T-cell (primary cell): ENCODE results near the gene MEGF8. TPM values are rescaled to one million over a fixed set of nuclear protein-coding genes. Genes with fewer than 3 reads are reported as not detected.

Experiments used
- ATAC-seq, 4 experiments: fragments of 200-7000 bp in 3 of 4; fragments of 150-1000 bp in 1 of 4; cut with Tn5 transposase; replicated peaks in 1 of 4; 1 replicate in 3 of 4; 2 replicates in 1 of 4; pipeline ENCODE4 v1.10.0; 2021; ENCODE audit warnings: moderate library complexity in 3 of 4, mild to moderate bottlenecking in 2 of 4, moderate number of reproducible peaks in 1 of 4
- CTCF ChIA-PET, 2 donors: fragments of 300-600 bp; sonication (Branson Sonifier 250); formaldehyde crosslinking; loops; one replicate each; lab custom pipeline; 2022; ENCODE audit warnings: antibody characterized with exemption in 2 of 2; lab: Charles Lee
- POLR2A ChIA-PET, 2 donors: fragments of 300-600 bp; sonication (Branson Sonifier 250); formaldehyde crosslinking; loops; one replicate each; lab custom pipeline; 2022; ENCODE audit warnings: antibody characterized with exemption in 2 of 2; lab: Charles Lee
- DNase-seq, 35 experiments: peaks; one replicate each; pipeline versions ENCODE4 v3.0.0 to v3.0.0-alpha.2; 2013 to 2023
- H3K27ac ChIP-seq: one replicate; pipeline ENCODE4 v1.5.1; 2013; ENCODE audit warnings: low read length
- H3K27me3 ChIP-seq, 2 experiments: replicated peaks in 1 of 2; 1 replicate in 1 of 2; 2 replicates in 1 of 2; pipeline versions ENCODE4 v1.6.1 to v1.7.0; 2013; ENCODE audit warnings: low read length in 1 of 2, mixed read lengths in 1 of 2; ENCODE audit not compliant: control insufficient read depth in 2 of 2, insufficient read depth in 2 of 2; ENCODE audit errors: extremely low read depth in 1 of 2
- H3K36me3 ChIP-seq, 2 donors: 1 replicate in 1 of 2; 2 replicates in 1 of 2; pipeline versions ENCODE4 v1.6.1 to v1.7.0; 2013; ENCODE audit warnings: low read length in 1 of 2; ENCODE audit not compliant: control insufficient read depth in 2 of 2, insufficient read depth in 1 of 2; ENCODE audit errors: extremely low read depth in 1 of 2
- H3K4me1 ChIP-seq, 2 experiments: 1 replicate in 1 of 2; 2 replicates in 1 of 2; pipeline versions ENCODE4 v1.6.1 to v1.7.0; 2013; ENCODE audit warnings: low read length in 2 of 2, mixed read lengths in 1 of 2; ENCODE audit not compliant: insufficient read depth in 2 of 2, control insufficient read depth in 1 of 2; ENCODE audit errors: extremely low read depth in 1 of 2
- H3K4me3 ChIP-seq, 2 donors: 1 replicate in 1 of 2; 2 replicates in 1 of 2; pipeline versions ENCODE4 v1.5.1 to v1.7.0; 2013; ENCODE audit warnings: mild to moderate bottlenecking in 2 of 2, low read length in 1 of 2, moderate library complexity in 1 of 2; ENCODE audit not compliant: control insufficient read depth in 1 of 2; ENCODE audit errors: extremely low read depth in 1 of 2
- H3K9me3 ChIP-seq: 2 replicates; pipeline ENCODE4 v1.7.0; 2013
- H3K27ac Mint-ChIP-seq, 2 donors: one replicate each; pipeline ENCODE4 v1.8.0; 2020 to 2021; ENCODE audit warnings: mild to moderate bottlenecking in 2 of 2, mixed read lengths in 2 of 2
- H3K27me3 Mint-ChIP-seq, 2 donors: one replicate each; pipeline ENCODE4 v1.8.0; 2021 to 2022; ENCODE audit warnings: mixed read lengths in 2 of 2
- H3K36me3 Mint-ChIP-seq: one replicate; pipeline ENCODE4 v1.8.0; 2021; ENCODE audit warnings: mixed read lengths
- H3K4me1 Mint-ChIP-seq, 3 donors: one replicate each; pipeline ENCODE4 v1.8.0; 2020 to 2022; ENCODE audit warnings: mixed read lengths in 3 of 3, mild to moderate bottlenecking in 1 of 3
- H3K4me3 Mint-ChIP-seq, 3 donors: one replicate each; pipeline ENCODE4 v1.8.0; 2020 to 2022; ENCODE audit warnings: mild to moderate bottlenecking in 3 of 3, mixed read lengths in 3 of 3, moderate library complexity in 3 of 3
- H3K9me3 Mint-ChIP-seq, 3 donors: one replicate each; pipeline ENCODE4 v1.8.0; 2020 to 2022; ENCODE audit warnings: mixed read lengths in 3 of 3
- WGBS: methylation state at CpG from one replicate; pipeline ENCODE4 v1.1.5; 2013; ENCODE audit warnings: missing lambda C conversion rate; ENCODE audit not compliant: insufficient coverage; 5-methylcytosine and 5-hydroxymethylcytosine counted together
- total RNA-seq, 35 experiments: library from RNA in 6 of 35; stranded (reverse) in 6 of 35; fragments of 120-200 nt in 1 of 35; gene quantifications; one replicate each; pipeline versions ENCODE4 v1.2.1 to v1.2.4 and lab custom pipeline; 2013 to 2026

The MEGF8 gene
- total RNA-seq, 5 donors from 2014 or later (not counting 1 experiment from before 2014, with no cell fraction given): 5.2 to 11.4 (median 9.6) TPM

DNA sequence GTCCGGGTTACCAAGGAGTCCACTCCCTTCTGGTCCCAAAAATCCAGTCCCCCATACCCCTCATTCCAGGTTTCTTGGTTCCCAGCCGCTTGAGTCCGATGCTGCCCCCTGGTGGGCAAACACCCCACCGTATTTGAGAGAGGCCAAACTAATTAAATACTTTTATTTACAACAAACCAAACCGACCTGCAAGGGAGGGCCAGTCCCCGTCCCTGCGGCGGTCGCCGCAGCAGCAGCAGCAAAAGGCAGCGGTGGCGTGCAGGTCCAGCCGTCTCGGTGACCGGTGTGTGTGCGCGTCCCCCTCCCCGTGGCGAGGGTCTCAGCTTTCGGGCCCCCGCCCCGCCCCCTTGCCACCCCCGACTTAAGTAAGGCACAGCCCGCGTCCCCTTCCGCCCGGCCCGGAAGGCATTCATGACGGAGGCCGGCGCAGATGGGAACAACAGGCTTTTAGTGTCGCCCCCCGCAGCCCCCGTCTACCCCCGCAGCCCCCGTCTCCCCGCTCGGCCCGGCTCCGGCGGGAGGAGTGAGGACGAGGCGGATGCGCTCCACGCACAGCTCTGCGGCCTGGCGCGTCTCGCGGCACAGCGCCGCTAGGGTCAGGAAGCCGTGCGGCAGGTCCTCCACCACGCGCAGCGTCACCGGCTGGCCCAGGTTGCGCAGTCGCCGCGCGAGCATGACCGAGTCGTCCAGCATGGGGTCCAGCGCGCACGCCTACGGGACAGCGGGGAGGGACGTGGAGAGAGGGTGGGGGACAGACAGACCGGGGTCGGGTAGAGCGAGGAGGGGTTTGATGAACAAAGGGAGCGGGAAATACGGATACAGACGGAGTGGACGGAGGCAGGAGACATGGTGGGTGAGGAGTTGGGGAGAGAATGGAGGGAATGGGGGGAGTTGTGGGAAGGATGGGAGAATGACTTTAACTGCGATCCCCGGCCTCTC, 76.2 kb downstream of the MEGF8 start:
- peaks cover 0 to 6% of the 10 kb centered on the region in 2 experiments for H3K27me3 ChIP-seq
- Mint-ChIP-seq H3K27me3 (no peaks in the 10 kb centered on the region), H3K36me3 (peaks cover 2% of the 10 kb centered on the region), H3K4me3 (peak overlapping the region; percentile 75 to 83 (median 81)), H3K9me3 (no peaks in the 10 kb centered on the region), H3K27ac (peak overlapping the region; percentile 49 to 89), H3K4me1 (peaks cover 39 to 46% (median 44%) of the 10 kb centered on the region in 3 donors)
- H3K4me1 ChIP-seq: peaks cover 0 to 35% of the 10 kb centered on the region in 2 experiments
- H3K36me3 ChIP-seq: peaks cover 0 to 6% of the 10 kb centered on the region in 2 donors
- DNase-seq (peak; percentile 36 to 86 (median 69)), ATAC-seq (peak; percentile 73 to 77 (median 75))
- peak overlapping the region; percentile 47 for H3K27ac ChIP-seq
- H3K9me3 ChIP-seq: no peaks in the 10 kb centered on the region
- H3K4me3 ChIP-seq: peak overlapping the region; percentile 56 to 58
- CTCF ChIA-PET: interaction anchor here in 1 of 2 donors (0.6 to 1.7 kb wide), 6 partner anchors 11 to 1299 kb away, joined by 3 to 11 read pairs (median 5); no protein-coding TSS in a partner anchor
- 2% methylated on average over 62 of the region's 80 CpGs for WGBS
- POLR2A ChIA-PET: interaction anchor here in 1 of 2 donors (0.8 kb wide), 1 partner anchor 238 kb away, joined by 4 read pairs; no protein-coding TSS in a partner anchor

DNA sequence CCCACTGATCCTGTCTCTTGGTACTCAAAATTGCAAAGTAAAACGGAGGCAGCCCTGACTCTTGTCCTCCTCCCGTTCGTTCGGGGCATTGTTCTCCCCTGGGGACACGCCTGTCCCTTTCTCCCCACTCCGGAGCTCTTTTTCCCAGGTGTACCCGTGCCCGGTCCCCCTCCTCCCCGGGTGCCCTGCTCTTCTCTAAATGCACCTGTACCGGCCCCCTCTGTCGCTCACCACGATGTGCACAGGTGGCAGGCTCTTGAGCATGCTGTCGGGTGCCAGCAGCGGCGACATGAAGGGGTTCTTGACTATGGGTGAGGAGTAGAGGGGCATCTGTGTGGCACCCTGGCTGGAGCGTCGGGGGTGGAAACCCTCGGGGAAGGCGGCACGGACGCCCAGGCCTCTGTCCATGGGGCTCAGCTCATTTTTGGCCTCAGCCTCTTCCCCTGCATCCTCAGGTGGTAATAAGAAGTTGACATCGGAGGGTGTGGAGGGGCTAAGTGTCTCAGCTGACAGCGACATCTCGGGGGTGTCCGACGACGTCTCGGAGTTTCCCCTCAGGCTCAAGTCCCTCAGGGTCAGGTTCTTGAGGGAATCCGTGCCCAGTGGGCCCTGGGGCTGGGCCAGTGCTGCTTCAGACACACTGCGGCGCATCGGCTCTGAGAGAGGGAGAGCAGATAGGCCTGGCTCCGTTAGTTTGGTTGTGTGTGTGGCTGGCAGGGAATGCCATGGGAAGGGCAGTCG, 77.1 kb downstream of the MEGF8 start:
- CTCF ChIA-PET: interaction anchor here in 1 of 2 donors (0.6 to 1.4 kb wide), 2 partner anchors 21 to 94 kb away, joined by 6 to 11 read pairs; no protein-coding TSS in a partner anchor
- ATAC-seq (no peak), DNase-seq (no peak)
- Mint-ChIP-seq H3K4me3 (peak overlapping the region; percentile 75 to 83 (median 81)), H3K27me3 (no peaks in the 10 kb centered on the region), H3K27ac (peak overlapping the region; percentile 31 to 89), H3K36me3 (peaks cover 5% of the 10 kb centered on the region), H3K4me1 (peaks cover 30 to 37% (median 35%) of the 10 kb centered on the region in 3 donors), H3K9me3 (no peaks in the 10 kb centered on the region)
- peak overlapping the region in 1 of 2 donors; percentile 56 for H3K4me3 ChIP-seq
- peaks cover 0 to 28% of the 10 kb centered on the region in 2 experiments for H3K4me1 ChIP-seq
- WGBS: 88% methylated on average over 26 of the region's 34 CpGs
- H3K36me3 ChIP-seq: peaks cover 0 to 8% of the 10 kb centered on the region in 2 donors
- H3K27me3 ChIP-seq: peaks cover 0 to 6% of the 10 kb centered on the region in 2 experiments
- no peaks in the 10 kb centered on the region for H3K9me3 ChIP-seq
- peak overlapping the region; percentile 43 for H3K27ac ChIP-seq
- POLR2A ChIA-PET: interaction anchor here in 1 of 2 donors (0.8 kb wide), 1 partner anchor 239 kb away, joined by 4 read pairs; no protein-coding TSS in a partner anchor

DNA sequence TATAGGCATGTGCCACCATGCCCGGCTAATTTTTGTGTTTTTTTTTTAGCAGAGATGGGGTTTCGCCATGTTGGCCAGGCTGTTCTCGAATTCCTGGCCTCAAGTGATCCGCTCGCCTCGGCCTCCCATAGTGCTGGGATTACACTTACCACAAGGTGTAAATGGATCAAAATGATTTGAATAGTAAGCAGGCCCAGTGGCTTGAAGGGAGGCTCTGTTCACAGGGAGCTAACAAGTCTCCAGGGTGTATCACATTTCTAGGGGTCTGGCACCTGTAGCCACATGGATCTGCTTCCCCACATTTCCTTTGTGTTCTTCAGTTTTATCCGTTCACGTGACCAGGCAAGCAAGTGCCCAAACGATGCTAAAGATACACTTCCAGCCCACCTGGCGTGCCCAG, 78.2 kb downstream of the MEGF8 start:
- no peaks in the 10 kb centered on the region for H3K27me3 Mint-ChIP-seq
- H3K4me3 ChIP-seq: no peak overlapping the region
- H3K27me3 ChIP-seq: peaks cover 0 to 3% of the 10 kb centered on the region in 2 experiments
- 96% methylated on average over 5 of the region's 10 CpGs for WGBS
- peaks cover 3 to 15% of the 10 kb centered on the region in 2 donors for H3K36me3 ChIP-seq
- H3K4me1 ChIP-seq: peaks cover 0 to 18% of the 10 kb centered on the region in 2 experiments
- H3K4me1 Mint-ChIP-seq: peaks cover 24 to 34% (median 32%) of the 10 kb centered on the region in 3 donors
- H3K27ac ChIP-seq: no peak overlapping the region
- no peak overlapping the region for H3K4me3 Mint-ChIP-seq
- CTCF ChIA-PET: interaction anchor here in 1 of 2 donors (0.6 kb wide), 2 partner anchors 14 to 32 kb away, joined by 4 to 5 read pairs; no protein-coding TSS in a partner anchor
- H3K9me3 Mint-ChIP-seq: no peaks in the 10 kb centered on the region
- peaks cover 8% of the 10 kb centered on the region for H3K36me3 Mint-ChIP-seq
- ATAC-seq (no peak), DNase-seq (no peak)
- no peak overlapping the region for H3K27ac Mint-ChIP-seq
- POLR2A ChIA-PET: no interaction called here
- no peaks in the 10 kb centered on the region for H3K9me3 ChIP-seq

DNA sequence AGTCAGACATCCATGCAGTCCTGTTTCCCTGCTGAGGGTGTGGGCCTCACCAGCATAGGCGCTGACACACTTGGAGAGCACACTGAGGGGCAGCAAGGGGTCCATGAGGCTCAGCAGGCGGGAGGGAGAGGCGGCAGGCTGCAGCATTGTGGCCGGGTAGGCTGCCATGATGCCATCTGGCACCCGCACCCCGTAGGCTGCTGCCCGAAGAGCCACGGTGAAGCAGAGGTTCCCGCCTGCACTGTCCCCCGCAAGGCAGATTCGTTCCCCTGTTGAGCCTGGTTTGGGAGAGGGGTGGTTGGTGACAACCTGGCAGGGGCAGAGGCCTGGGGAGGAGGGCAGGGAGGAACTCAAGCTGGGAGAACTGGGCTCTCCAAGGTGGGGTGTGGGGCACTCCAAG, 80.7 kb downstream of the MEGF8 start:
- ATAC-seq (no peak), DNase-seq (no peak)
- ChIA-PET POLR2A (no interaction called here), CTCF (interaction anchor here in 1 of 2 donors (0.5 kb wide), 1 partner anchor 29 kb away, joined by 4 read pairs; no protein-coding TSS in a partner anchor)
- Mint-ChIP-seq H3K36me3 (peaks cover 8% of the 10 kb centered on the region), H3K27ac (no peak overlapping the region), H3K9me3 (no peaks in the 10 kb centered on the region), H3K4me1 (peaks cover 11 to 25% (median 13%) of the 10 kb centered on the region in 3 donors), H3K27me3 (no peaks in the 10 kb centered on the region), H3K4me3 (no peak overlapping the region)
- Histone ChIP-seq H3K36me3 (peaks cover 3 to 19% of the 10 kb centered on the region in 2 donors), H3K27ac (no peak overlapping the region), H3K27me3 (peaks cover 0 to 3% of the 10 kb centered on the region in 2 experiments), H3K9me3 (no peaks in the 10 kb centered on the region), H3K4me1 (peaks cover 0 to 12% of the 10 kb centered on the region in 2 experiments), H3K4me3 (no peak overlapping the region)
- 91% methylated on average over 11 of the region's 11 CpGs for WGBS

- no peak overlapping the region for H3K4me3 Mint-ChIP-seq
- H3K36me3 Mint-ChIP-seq: peaks cover 12% of the 10 kb centered on the region
- ChIA-PET POLR2A (no interaction called here), CTCF (no interaction called here)
- DNase-seq: no peak
- Histone ChIP-seq H3K36me3 (peaks cover 3 to 19% of the 10 kb centered on the region in 2 donors), H3K4me3 (no peak overlapping the region), H3K9me3 (no peaks in the 10 kb centered on the region), H3K27me3 (no peaks in the 10 kb centered on the region), H3K27ac (no peak overlapping the region), H3K4me1 (peaks cover 0 to 4% of the 10 kb centered on the region in 2 experiments)
- peaks cover 2 to 18% (median 10%) of the 10 kb centered on the region in 3 donors for H3K4me1 Mint-ChIP-seq
- ATAC-seq: no peak
- no peak overlapping the region for H3K27ac Mint-ChIP-seq
- no peaks in the 10 kb centered on the region for H3K27me3 Mint-ChIP-seq
- H3K9me3 Mint-ChIP-seq: no peaks in the 10 kb centered on the region
- 96% methylated on average over 16 of the region's 30 CpGs for WGBS
Observed at GRCh38 chr19:42407085-42407815, 81.8 kb downstream of the MEGF8 start.
